Muscle of leg (tissue), 16 donors: ENCODE results near the gene CCDC74A. TPM values are rescaled to one million over a fixed set of nuclear protein-coding genes. Genes with fewer than 3 reads are reported as not detected.
A peak's percentile ranks its signal among the peaks of the same experiment; 100 is the strongest.
"Not testable (repeated sequence)": the region's sequence is repeated elsewhere in the genome, so short reads cannot be mapped to it uniquely, and the experiment has no call there.

Experiments used
- DNase-seq: peaks from one replicate; pipeline ENCODE4 v3.0.0; 2013
- H3K27ac ChIP-seq: one replicate; pipeline ENCODE4 v1.5.1; 2013; ENCODE audit warnings: mild to moderate bottlenecking, low read length, control low read depth
- H3K27me3 ChIP-seq: one replicate; pipeline ENCODE4 v1.6.1; 2013; ENCODE audit warnings: low read length; ENCODE audit not compliant: control insufficient read depth, insufficient read depth
- H3K36me3 ChIP-seq: one replicate; pipeline ENCODE4 v1.6.1; 2013; ENCODE audit warnings: low read length; ENCODE audit not compliant: control insufficient read depth, insufficient read depth
- H3K4me1 ChIP-seq: one replicate; pipeline ENCODE4 v1.6.1; 2013; ENCODE audit warnings: low read length; ENCODE audit not compliant: control insufficient read depth, insufficient read depth
- H3K4me3 ChIP-seq: one replicate; pipeline ENCODE4 v1.5.1; 2013; ENCODE audit warnings: low read length, control low read depth
- H3K9me3 ChIP-seq: replicated peaks from 2 replicates; pipeline ENCODE4 v1.6.1; 2013; ENCODE audit warnings: low read depth, low read length; ENCODE audit not compliant: control insufficient read depth
- WGBS: methylation state at CpG from one replicate; pipeline ENCODE4 v1.1.5; 2013; ENCODE audit warnings: missing lambda C conversion rate; ENCODE audit not compliant: insufficient coverage; 5-methylcytosine and 5-hydroxymethylcytosine counted together
- long read RNA-seq, 11 donors: transcript quantifications; one replicate each; lab custom pipeline, GENCODE V29; 2026
- polyA plus RNA-seq, 8 donors: library from polyadenylated mRNA; unstranded; fragments of 120-200 nt; gene quantifications; one replicate each; pipeline versions ENCODE4 v1.2.1 to v1.2.3, GENCODE V29; 2013; ENCODE audit warnings: inconsistent platforms in 1 of 8, low replicate concordance in 1 of 8; ENCODE audit not compliant: insufficient read length in 8 of 8, insufficient read depth in 1 of 8
- total RNA-seq: library from RNA; stranded (reverse); fragments of 120-200 nt; gene quantifications from one replicate; pipeline ENCODE4 v1.2.4, GENCODE V29; 2013

The CCDC74A gene
- total RNA-seq (2.5 TPM), polyA plus RNA-seq (1 to 10 TPM; 1.0 to 4.0 (median 2.4) TPM)
- long read RNA-seq, donor 1 = 0 reads
- long read RNA-seq, donor 2, partial matches to known transcripts = 0 of 1 reads
- long read RNA-seq, donor 2, other reads (novel, unspliced or antisense) = 0 of 1 reads
- long read RNA-seq, donor 3 = 0 reads
- long read RNA-seq, donor 4 = 0 reads
- long read RNA-seq, donor 5, partial matches to known transcripts = 0 of 1 reads
- long read RNA-seq, donor 5, other reads (novel, unspliced or antisense) = 0 of 1 reads
- long read RNA-seq, donor 6, partial matches to known transcripts = 0 of 1 reads
- long read RNA-seq, donor 6, other reads (novel, unspliced or antisense) = 0 of 1 reads
- long read RNA-seq, donor 7 = 0 reads
- long read RNA-seq, donor 8 = 0 reads
- long read RNA-seq, donor 9 = 0 reads
- long read RNA-seq, donor 10 = 0 reads
- long read RNA-seq, donor 11, partial matches to known transcripts = 0 of 1 reads
- long read RNA-seq, donor 11, other reads (novel, unspliced or antisense) = 0 of 1 reads

DNA sequence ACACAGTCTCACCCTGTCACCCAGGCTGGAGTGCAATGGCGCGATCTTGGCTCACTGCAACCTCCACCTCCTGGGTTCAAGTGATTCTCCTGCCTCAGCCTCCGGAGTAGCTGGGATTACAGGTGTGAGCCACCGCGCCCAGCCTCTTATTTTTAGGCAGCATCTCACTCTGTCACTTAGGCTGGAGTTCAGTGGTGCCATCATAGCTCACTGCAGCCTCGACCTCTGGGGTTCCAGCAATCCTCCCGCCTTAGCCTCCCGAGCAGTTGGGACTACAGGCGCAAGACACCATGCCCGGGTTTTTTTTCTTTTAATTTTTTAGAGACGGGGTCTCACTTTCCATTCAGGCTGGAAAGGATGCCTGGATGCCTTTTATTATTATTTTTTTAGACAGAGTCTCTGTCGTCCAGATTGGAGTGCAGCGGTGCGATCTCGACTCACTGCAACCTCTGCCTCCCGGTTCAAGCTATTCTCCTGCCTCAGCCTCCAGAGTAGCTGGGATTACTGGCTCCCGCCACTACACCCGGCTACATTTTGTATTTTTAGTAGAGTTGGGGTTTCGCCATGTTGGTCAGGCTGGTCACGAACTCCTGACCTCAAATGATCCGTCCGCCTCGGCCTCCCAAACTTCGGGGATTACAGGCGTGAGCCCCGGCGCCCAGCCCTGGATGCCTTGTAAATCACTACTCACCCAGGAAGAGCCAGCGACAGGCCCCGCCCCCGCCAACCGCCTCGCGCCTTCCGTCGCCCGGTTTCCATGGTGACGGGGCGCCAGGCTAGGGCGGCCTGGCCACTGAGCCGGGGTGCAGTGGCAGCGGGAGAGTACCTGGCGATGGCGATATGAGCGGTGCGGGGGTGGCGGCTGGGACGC is at the start of gene CCDC74A:
Gene CCDC74A, plus strand, starts transcription at position 758 of the 871 bp plus-strand sequence. Its CDS starts 83 bp downstream, at position 841.
- not testable (repeated sequence) for H3K27ac ChIP-seq, H3K27me3 ChIP-seq, H3K36me3 ChIP-seq, H3K4me1 ChIP-seq, H3K9me3 ChIP-seq
- peak; percentile 44 for DNase-seq
- H3K4me3 ChIP-seq = peak within 1 kb of the TSS; percentile 19
- WGBS = 29% methylated on average over 17 of the region's 47 CpGs

DNA sequence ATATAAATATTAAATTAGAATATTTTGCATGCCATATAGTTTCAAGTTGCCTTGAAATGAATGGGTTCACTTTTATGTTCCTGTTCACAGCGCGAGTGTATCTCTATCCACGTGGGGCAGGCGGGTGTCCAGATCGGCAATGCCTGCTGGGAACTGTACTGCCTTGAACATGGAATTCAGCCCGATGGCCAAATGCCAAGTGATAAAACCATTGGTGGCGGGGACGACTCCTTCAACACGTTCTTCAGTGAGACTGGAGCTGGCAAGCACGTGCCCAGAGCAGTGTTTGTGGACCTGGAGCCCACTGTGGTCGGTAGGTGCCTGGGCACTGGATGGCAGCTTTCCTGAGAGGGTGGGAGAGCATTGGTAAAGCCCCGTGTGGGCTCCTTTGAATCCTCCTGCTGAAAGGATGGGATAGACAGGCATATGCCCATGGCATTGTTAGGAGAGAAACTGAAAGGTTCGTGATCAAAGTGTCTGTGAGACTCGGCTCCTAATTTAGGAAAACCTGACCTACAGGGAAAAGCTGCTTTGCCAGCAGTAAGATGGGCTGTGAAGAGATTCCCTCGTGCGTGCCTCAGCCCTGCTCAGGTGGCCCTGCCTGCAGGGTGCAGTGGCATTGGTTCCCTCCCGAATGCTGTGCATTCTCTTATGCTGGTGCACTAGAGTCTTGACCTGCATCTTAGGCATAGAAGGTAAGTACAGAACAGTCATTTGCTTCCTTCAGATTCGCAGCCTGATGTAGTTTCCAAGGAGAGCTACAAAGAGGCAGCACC is 49.4 kb upstream of the CCDC74A start:
- not testable (repeated sequence) for H3K4me1 ChIP-seq, H3K36me3 ChIP-seq, H3K27ac ChIP-seq, H3K4me3 ChIP-seq, H3K27me3 ChIP-seq, H3K9me3 ChIP-seq, DNase-seq
- WGBS = 88% methylated on average over 5 of the region's 18 CpGs

DNA sequence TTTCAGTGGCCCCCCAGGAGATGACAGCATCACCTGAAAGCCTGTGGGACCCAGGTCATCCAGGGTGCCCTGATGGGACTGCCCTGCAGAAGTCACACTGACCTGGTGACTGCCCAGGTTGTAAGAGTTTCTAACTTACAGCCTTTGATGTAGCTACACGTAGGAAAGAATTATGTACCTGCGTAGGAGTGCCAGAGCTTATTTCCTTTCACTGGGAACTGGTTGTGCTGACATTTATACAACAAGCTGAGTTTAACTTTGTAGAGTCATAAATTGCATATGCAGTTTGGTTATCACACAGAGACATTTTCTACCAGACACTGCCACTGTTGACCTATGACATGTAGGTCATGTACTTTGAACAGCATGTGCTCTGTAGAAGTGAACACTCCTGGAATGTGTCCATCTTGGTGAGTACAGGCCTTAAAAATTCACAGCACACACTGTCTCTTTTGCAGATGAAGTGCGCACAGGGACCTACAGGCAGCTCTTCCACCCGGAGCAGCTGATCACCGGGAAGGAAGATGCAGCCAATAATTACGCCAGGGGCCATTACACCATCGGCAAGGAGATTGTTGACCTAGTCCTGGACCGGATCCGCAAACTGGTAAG is 48.7 kb upstream of the CCDC74A start:
- not testable (repeated sequence) for H3K27ac ChIP-seq, H3K4me1 ChIP-seq, H3K36me3 ChIP-seq, H3K4me3 ChIP-seq, H3K27me3 ChIP-seq, H3K9me3 ChIP-seq, DNase-seq
- 82% methylated on average over 3 of the region's 9 CpGs for WGBS

GRCh38 chr2:131480351-131480750 is 47.3 kb upstream of the CCDC74A start:
- H3K36me3 ChIP-seq, H3K27ac ChIP-seq, H3K9me3 ChIP-seq, H3K4me3 ChIP-seq, H3K4me1 ChIP-seq, DNase-seq, H3K27me3 ChIP-seq: not testable (repeated sequence)
- 100% methylated on average over 6 of the region's 20 CpGs for WGBS

DNA sequence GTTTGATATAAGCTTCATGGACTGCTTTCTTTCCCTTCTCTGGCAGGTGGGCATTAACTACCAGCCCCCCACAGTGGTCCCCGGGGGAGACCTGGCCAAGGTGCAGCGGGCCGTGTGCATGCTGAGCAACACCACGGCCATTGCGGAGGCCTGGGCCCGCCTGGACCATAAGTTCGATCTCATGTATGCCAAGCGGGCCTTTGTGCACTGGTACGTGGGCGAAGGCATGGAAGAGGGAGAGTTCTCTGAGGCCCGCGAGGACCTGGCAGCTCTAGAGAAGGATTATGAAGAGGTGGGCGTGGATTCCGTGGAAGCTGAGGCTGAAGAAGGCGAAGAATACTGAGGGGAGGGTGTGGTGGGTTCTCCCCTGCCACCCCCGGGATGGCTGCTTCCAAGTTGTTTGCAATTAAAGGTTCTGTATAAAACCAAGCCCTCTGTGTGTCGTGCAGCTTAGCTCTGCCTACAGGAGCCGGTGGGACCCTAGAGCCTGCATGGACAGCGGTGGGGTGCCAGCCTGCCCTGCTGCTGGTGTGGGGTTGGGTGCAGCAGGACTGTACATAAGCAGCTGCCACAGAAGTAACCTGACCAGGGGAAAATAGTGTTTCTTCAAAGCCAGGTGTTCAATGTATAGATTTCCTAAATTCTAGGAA is 45.1 kb upstream of the CCDC74A start:
- H3K27ac ChIP-seq, H3K27me3 ChIP-seq, H3K4me3 ChIP-seq, H3K4me1 ChIP-seq, H3K9me3 ChIP-seq, DNase-seq, H3K36me3 ChIP-seq: not testable (repeated sequence)
- 95% methylated on average over 13 of the region's 19 CpGs for WGBS

DNA sequence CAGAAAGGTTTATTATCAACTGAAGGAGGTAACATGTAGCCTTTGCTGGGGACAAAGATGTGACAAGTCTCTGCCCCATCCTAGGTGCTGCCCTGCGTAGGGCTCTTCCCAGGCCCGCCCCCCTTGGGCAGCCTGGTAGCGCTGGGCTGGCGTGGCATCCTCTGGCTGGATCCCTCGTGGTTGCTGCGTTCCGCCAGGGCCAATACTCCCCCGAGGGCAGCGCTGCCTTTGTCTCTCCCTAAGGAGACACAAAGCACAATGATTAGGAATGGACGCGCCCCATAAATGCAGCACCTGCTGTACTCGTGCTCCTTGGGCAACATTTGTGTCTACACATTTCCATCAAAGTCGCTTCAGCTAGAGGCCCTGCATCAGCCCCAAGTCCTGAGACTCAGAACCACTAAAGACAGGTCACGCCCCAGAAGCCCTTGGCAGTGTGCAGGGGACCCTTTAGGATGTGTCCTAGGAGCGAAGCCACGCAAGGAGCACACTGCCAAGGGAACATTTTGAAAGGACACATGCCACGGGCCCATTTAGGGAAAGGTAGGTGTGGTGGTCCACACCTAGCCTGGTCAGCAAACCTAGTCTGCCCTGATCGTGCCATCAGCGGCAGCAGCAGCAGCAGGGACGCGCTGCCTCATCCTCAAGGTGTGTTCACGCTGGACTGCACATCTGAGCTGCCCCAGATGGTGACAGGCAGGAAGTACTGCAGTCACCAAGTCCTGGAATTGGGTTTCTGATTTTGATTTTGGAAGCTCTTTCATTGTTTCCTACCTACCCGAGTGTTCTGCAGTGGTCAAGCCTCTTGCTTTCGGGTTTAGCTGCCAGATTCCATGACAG is 43.5 kb upstream of the CCDC74A start:
- not testable (repeated sequence) for H3K27me3 ChIP-seq, DNase-seq, H3K4me3 ChIP-seq, H3K36me3 ChIP-seq, H3K9me3 ChIP-seq, H3K27ac ChIP-seq, H3K4me1 ChIP-seq
- 92% methylated on average over 17 of the region's 24 CpGs for WGBS

DNA sequence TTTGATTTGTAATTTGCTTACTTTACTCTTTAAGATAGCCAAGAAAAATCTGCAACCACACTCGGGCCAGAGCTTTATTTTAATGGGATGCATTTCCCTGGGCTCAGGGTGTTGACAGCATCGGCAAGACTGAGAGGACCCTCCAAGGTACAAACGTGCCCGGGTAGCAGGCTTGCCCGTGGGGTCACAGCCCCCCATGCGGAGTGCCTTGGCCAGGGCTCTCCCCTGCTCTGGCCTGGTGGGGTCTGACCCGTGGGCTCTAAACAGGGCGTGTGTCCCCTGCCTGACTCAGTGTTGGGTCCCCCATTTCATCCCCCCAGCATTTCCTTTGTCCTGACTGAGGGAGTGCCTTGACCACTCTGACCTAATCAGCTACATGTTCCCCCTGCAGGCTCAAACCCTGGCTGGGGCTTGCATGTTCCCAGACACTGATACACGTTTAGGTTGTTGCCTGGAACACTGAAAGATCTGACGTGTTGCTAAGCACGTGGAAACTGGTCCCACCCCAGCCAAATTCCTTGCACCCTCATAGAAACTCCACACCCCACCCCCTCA is 42.7 kb upstream of the CCDC74A start:
- H3K4me3 ChIP-seq, H3K27ac ChIP-seq, H3K4me1 ChIP-seq, H3K9me3 ChIP-seq, DNase-seq, H3K36me3 ChIP-seq, H3K27me3 ChIP-seq: not testable (repeated sequence)
- WGBS = 80% methylated on average over 8 of the region's 11 CpGs

DNA sequence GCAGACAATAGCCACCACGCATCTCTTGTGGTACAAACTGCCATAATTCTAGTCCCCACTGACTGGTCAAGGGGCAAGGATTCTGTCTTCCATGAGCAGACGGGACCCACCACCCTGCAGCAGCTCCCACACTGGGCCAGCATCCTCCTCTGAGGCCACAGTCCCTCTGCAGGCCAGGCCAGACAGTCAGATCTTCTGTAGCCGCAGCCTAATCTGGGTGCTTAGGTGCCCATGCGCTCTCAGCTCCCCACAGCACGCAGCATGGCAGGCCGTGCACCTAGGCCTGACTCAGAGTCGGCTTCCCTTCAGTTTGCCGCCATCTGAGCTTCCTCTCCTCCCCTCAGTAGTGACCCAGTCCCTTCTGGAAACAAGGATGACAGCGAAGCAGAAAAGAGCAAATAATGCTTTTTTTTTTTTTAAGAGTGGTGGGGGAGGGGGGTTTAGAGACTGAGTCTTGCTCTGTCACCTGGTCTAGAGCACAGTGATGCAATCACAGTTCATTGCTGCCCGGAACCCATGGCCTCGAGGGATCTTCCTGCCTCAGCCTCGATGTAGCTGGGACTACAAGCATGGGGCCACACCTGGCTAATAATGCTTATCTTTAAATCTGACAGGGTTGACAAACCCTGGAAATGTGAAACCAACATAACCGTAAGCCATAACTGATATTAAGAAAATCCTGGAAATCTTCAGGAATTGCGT is 41.3 kb upstream of the CCDC74A start:
- WGBS = 80% methylated on average over 10 of the region's 14 CpGs
- not testable (repeated sequence) for H3K9me3 ChIP-seq, DNase-seq, H3K27me3 ChIP-seq, H3K36me3 ChIP-seq, H3K4me3 ChIP-seq, H3K27ac ChIP-seq
- H3K4me1 ChIP-seq = peaks cover 12% of the 10 kb centered on the region
